H1 (cell line): Measurements from ENCODE around the gene POU3F1. TPM values are rescaled to one million over a fixed set of nuclear protein-coding genes. Genes with fewer than 3 reads are reported as not detected.

Experiments
- CTCF ChIA-PET: fragments of 300-600 bp; sonication (Branson Sonifier 250); formaldehyde crosslinking; loops from one replicate; lab custom pipeline; 2021; ENCODE audit not compliant: partially characterized antibody; lab: Charles Lee
- POLR2A ChIA-PET: fragments of 300-600 bp; sonication (Branson Sonifier 250); formaldehyde crosslinking; loops from one replicate; lab custom pipeline; 2021; ENCODE audit warnings: inconsistent platforms; ENCODE audit not compliant: partially characterized antibody; lab: Charles Lee
- DNase-seq, 2 experiments: peaks; one replicate each; pipeline versions ENCODE4 v3.0.0 to v3.0.0-alpha.2; 2010 to 2022; ENCODE audit warnings: low spot score in 2 of 2, low read depth in 1 of 2, mixed read lengths in 1 of 2
- FAIRE-seq: peaks from 2 replicates; lab custom pipeline; 2011; peaks lifted over from hg19 to GRCh38; lab: Jason Lieb, UNC
- H2AFZ ChIP-seq: 2 replicates; pipeline ENCODE4 v1.8.1; 2012; ENCODE audit warnings: low read length, inconsistent platforms
- H2AK5ac ChIP-seq: 2 replicates; pipeline ENCODE4 v1.6.1; 2013; ENCODE audit warnings: low read depth, low read length
- H2BK120ac ChIP-seq: replicated peaks from 2 replicates; pipeline ENCODE3; 2013; ENCODE audit warnings: low read depth, low read length, inconsistent platforms
- H2BK12ac ChIP-seq: 2 replicates; pipeline ENCODE4 v1.6.1; 2013; ENCODE audit warnings: low read depth, low read length
- H2BK15ac ChIP-seq: 2 replicates; pipeline ENCODE4 v1.6.1; 2013; ENCODE audit warnings: low read length
- H2BK20ac ChIP-seq: 2 replicates; pipeline ENCODE4 v1.6.1; 2013; ENCODE audit warnings: low read length
- H2BK5ac ChIP-seq: 2 replicates; pipeline ENCODE4 v1.6.1; 2013; ENCODE audit warnings: low read depth, low read length
- H3K14ac ChIP-seq: 2 replicates; pipeline ENCODE4 v1.6.1; 2013; ENCODE audit warnings: inconsistent platforms; ENCODE audit not compliant: insufficient read length
- H3K18ac ChIP-seq: 2 replicates; pipeline ENCODE4 v1.6.1; 2013; ENCODE audit warnings: low read length; ENCODE audit errors: extremely low read depth
- H3K23ac ChIP-seq: 2 replicates; pipeline ENCODE4 v1.6.1; 2013; ENCODE audit warnings: inconsistent platforms; ENCODE audit not compliant: insufficient read length
- H3K23me2 ChIP-seq: 2 replicates; pipeline ENCODE4 v1.6.1; 2013; ENCODE audit warnings: low read depth, low read length
- H3K27ac ChIP-seq: 2 replicates; pipeline ENCODE4 v1.6.1; 2011; ENCODE audit warnings: low read depth, low read length, inconsistent platforms
- H3K27me3 ChIP-seq, 4 experiments: replicated peaks in 1 of 4; 1 replicate in 1 of 4; 2 replicates in 3 of 4; pipeline versions ENCODE4 v1.6.1 to v1.8.1; 2011 to 2013; ENCODE audit warnings: low read length in 3 of 4, mild to moderate bottlenecking in 3 of 4, inconsistent platforms in 2 of 4, mixed read lengths in 2 of 4, moderate library complexity in 1 of 4; ENCODE audit not compliant: control insufficient read depth in 3 of 4, insufficient read depth in 3 of 4; ENCODE audit errors: extremely low read depth in 1 of 4
- H3K36me3 ChIP-seq, 4 experiments: 2 replicates each; pipeline versions ENCODE4 v1.6.1 to v1.8.1; 2011 to 2013; ENCODE audit warnings: mild to moderate bottlenecking in 4 of 4, low read length in 3 of 4, moderate library complexity in 2 of 4, control low read depth in 1 of 4, inconsistent platforms in 1 of 4; ENCODE audit not compliant: insufficient read depth in 4 of 4, control insufficient read depth in 2 of 4
- H3K4ac ChIP-seq: replicated peaks from 2 replicates; pipeline ENCODE3; 2013; ENCODE audit warnings: low read length, low read depth, mixed read lengths, inconsistent platforms; ENCODE audit not compliant: insufficient read length
- H3K4me1 ChIP-seq, 4 experiments: replicated peaks in 1 of 4; 1 replicate in 1 of 4; 2 replicates in 3 of 4; pipeline versions ENCODE4 v1.6.1 to v1.8.1; 2011 to 2013; ENCODE audit warnings: low read length in 3 of 4, inconsistent platforms in 2 of 4, mixed read lengths in 1 of 4; ENCODE audit not compliant: insufficient read depth in 4 of 4, control insufficient read depth in 3 of 4
- H3K4me2 ChIP-seq, 2 experiments: 2 replicates each; pipeline versions ENCODE4 v1.6.1 to v1.8.1; 2011 to 2013; ENCODE audit warnings: low read depth in 2 of 2, low read length in 2 of 2, control low read depth in 1 of 2, inconsistent platforms in 1 of 2, mild to moderate bottlenecking in 1 of 2; ENCODE audit not compliant: insufficient read depth in 1 of 2
- H3K4me3 ChIP-seq, 4 experiments: fragments of 200-600, 300-600 bp in 1 of 4; sonication (generic), shearing (Covaris generic), sonication (Bioruptor Twin) in 1 of 4; 2 replicates each; pipeline versions ENCODE4 v1.5.1 to v1.8.1; 2011 to 2016; ENCODE audit warnings: low read length in 4 of 4, low read depth in 3 of 4, control low read depth in 2 of 4, inconsistent platforms in 2 of 4, mild to moderate bottlenecking in 2 of 4, mixed read lengths in 1 of 4, moderate library complexity in 1 of 4; ENCODE audit not compliant: insufficient read depth in 2 of 4; ENCODE audit errors: extremely low read depth in 1 of 4
- H3K56ac ChIP-seq: replicated peaks from 2 replicates; pipeline ENCODE3; 2013; ENCODE audit warnings: low read depth, mild to moderate bottlenecking, mixed read lengths, low read length, inconsistent platforms; ENCODE audit not compliant: insufficient read length
- H3K79me1 ChIP-seq: 2 replicates; pipeline ENCODE4 v1.6.1; 2013; ENCODE audit warnings: low read depth, low read length, control low read depth
- H3K79me2 ChIP-seq, 2 experiments: 2 replicates each; pipeline versions ENCODE4 v1.6.1 to v1.8.1; 2012 to 2013; ENCODE audit warnings: low read length in 2 of 2, mild to moderate bottlenecking in 2 of 2, inconsistent platforms in 1 of 2; ENCODE audit not compliant: insufficient read depth in 2 of 2, control insufficient read depth in 1 of 2
- H3K9ac ChIP-seq, 4 experiments: replicated peaks in 1 of 4; 1 replicate in 1 of 4; 2 replicates in 3 of 4; pipeline versions ENCODE4 v1.6.1 to v1.8.1; 2011 to 2013; ENCODE audit warnings: low read depth in 3 of 4, low read length in 3 of 4, control low read depth in 2 of 4, mild to moderate bottlenecking in 2 of 4, moderate library complexity in 2 of 4, inconsistent platforms in 1 of 4; ENCODE audit errors: extremely low read depth in 1 of 4
- H3K9me3 ChIP-seq, 2 experiments: 2 replicates each; pipeline versions ENCODE4 v1.6.1 to v1.8.1; 2012 to 2013; ENCODE audit warnings: mild to moderate bottlenecking in 2 of 2, moderate library complexity in 2 of 2, control low read depth in 1 of 2, inconsistent platforms in 1 of 2, low read depth in 1 of 2, low read length in 1 of 2, mixed read lengths in 1 of 2; ENCODE audit not compliant: insufficient read depth in 2 of 2
- H4K20me1 ChIP-seq, 2 experiments: replicated peaks in 1 of 2; 2 replicates each; pipeline versions ENCODE3 to v1.8.1; 2011 to 2013; ENCODE audit warnings: inconsistent platforms in 2 of 2, low read length in 2 of 2, mild to moderate bottlenecking in 1 of 2; ENCODE audit not compliant: insufficient read depth in 2 of 2, control insufficient read depth in 1 of 2
- H4K5ac ChIP-seq: 2 replicates; pipeline ENCODE4 v1.6.1; 2013; ENCODE audit warnings: low read length, low read depth, mixed read lengths, inconsistent platforms; ENCODE audit not compliant: insufficient read length
- H4K8ac ChIP-seq: 2 replicates; pipeline ENCODE4 v1.8.0; 2013; ENCODE audit warnings: mild to moderate bottlenecking, moderate library complexity, low read length, inconsistent platforms; ENCODE audit not compliant: insufficient read depth; ENCODE audit errors: extremely low read depth
- H4K91ac ChIP-seq: replicated peaks from 2 replicates; pipeline ENCODE3; 2013; ENCODE audit warnings: low read length, mixed read lengths, inconsistent platforms; ENCODE audit not compliant: insufficient read length
- BCL11A ChIP-seq, 2 experiments: IDR thresholded peaks; one replicate each; pipeline ENCODE4 v1.6.1; 2011; ENCODE audit warnings: low read depth in 2 of 2, low read length in 2 of 2, mild to moderate bottlenecking in 2 of 2
- CREB1 ChIP-seq: IDR thresholded peaks from 2 replicates; pipeline ENCODE4 v1.6.1; 2012; ENCODE audit warnings: inconsistent platforms
- HDAC2 ChIP-seq, 2 experiments: fragments of 300-600 bp in 1 of 2; sonication (generic) in 1 of 2; IDR thresholded peaks; 2 replicates each; pipeline ENCODE4 v1.6.1; 2011 to 2012; ENCODE audit warnings: low read depth in 2 of 2, low read length in 2 of 2, mild to moderate bottlenecking in 2 of 2, moderate library complexity in 2 of 2, borderline replicate concordance in 1 of 2, inconsistent platforms in 1 of 2
- POU5F1 ChIP-seq: IDR thresholded peaks from 2 replicates; pipeline ENCODE4 v1.6.1; 2011; ENCODE audit warnings: low read depth, mild to moderate bottlenecking, low read length, moderate library complexity
- SP2 ChIP-seq: IDR thresholded peaks from 2 replicates; pipeline ENCODE4 v1.6.1; 2012; ENCODE audit warnings: mild to moderate bottlenecking, low read length, inconsistent platforms
- WGBS, 2 experiments: shearing (Covaris generic) in 1 of 2; methylation state at CpG; one replicate each; pipeline versions ENCODE4 v1.1.6 to v1.1.7; 2013 to 2015; ENCODE audit warnings: low lambda C conversion rate in 2 of 2, mixed read lengths in 2 of 2, inconsistent platforms in 1 of 2, low coverage in 1 of 2, missing lambda C conversion rate in 1 of 2; ENCODE audit not compliant: insufficient replicate concordance in 2 of 2, insufficient coverage in 1 of 2, insufficient read length in 1 of 2; ENCODE audit errors: extremely low coverage in 1 of 2, missing lambda C conversion rate in 1 of 2; 5-methylcytosine and 5-hydroxymethylcytosine counted together
- polyA plus RNA-seq, 7 experiments: library from polyadenylated mRNA; depleted of rRNA in 3 of 7; stranded (reverse) in 5 of 7; unstranded in 2 of 7; fragments of >200 nt in 5 of 7; fragments of 200-250 nt in 2 of 7; gene quantifications; 1 replicate in 5 of 7; 2 replicates in 1 of 7; 4 replicates in 1 of 7; pipeline versions ENCODE4 v1.2.1 to v1.2.3, GENCODE V29; 2011 to 2013; ENCODE audit warnings: missing spikeins in 2 of 7, mixed read lengths in 2 of 7
- total RNA-seq: library from RNA; stranded (reverse); fragmentation: NEBNext Ultra II Directional; extraction: Animal tissue kit (Norgen Biotek cat#: 25700); gene quantifications from 2 replicates; pipeline ENCODE4 v1.2.1, GENCODE V29; 2021
- TF ChIP-seq, protein P1 (sequence below): IDR thresholded peaks from 2 replicates; pipeline ENCODE4 v1.6.1; 2011; ENCODE audit warnings: low read length, improper control_type of control experiment
- TF ChIP-seq, protein P2 (sequence below): IDR thresholded peaks from 2 replicates; pipeline ENCODE4 v1.6.1; 2012; ENCODE audit warnings: inconsistent platforms

Gene POU3F1
- total and polyA plus RNA-seq, 2 of the 8 experiments (the other 6 are each of a cell fraction or from before 2014, with no cell fraction given): 4.2 to 10.8 TPM

DNA sequence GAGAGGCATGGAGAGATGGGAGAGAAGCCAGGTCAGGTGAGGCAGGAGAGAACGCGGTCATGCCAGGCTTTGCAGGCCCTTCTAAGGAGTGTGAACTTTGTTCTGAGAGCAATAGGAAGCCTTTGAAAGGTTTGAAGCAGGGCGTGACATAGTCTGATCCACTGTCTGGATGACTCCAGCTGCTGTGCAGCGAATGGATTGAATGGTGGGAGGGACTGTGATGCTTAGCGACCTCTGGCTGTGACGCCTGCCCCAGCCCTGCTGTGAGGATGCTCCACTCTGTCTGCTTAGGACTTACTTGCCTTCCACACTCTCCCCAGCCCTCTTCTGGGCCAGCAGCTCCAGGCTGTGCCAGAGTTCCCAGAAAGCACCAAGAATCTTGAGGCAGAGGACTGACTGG is 41.8 kb upstream of the POU3F1 start:
- ChIA-PET CTCF (interaction anchor here (0.5 to 2.8 kb wide), 17 partner anchors 9 to 445 kb away, joined by 3 to 10 read pairs (median 3); no protein-coding TSS in a partner anchor), POLR2A (interaction anchor here (1.1 kb wide), 1 partner anchor 12 kb away, joined by 3 read pairs; no protein-coding TSS in a partner anchor)
- Histone ChIP-seq H2BK120ac (no peak overlapping the region), H3K9me3 (no peaks in the 10 kb centered on the region), H2AFZ (no peak overlapping the region), H3K36me3 (no peaks in the 10 kb centered on the region), H3K79me1 (no peaks in the 10 kb centered on the region; the same call in 1 of the 2 replicates), H2BK12ac (peak overlapping the region; percentile 35; the same call in 1 of the 2 replicates), H3K4ac (no peak overlapping the region), H3K4me1 (peaks cover 8 to 29% (median 19%) of the 10 kb centered on the region in 4 experiments), H3K23ac (no peak overlapping the region), H2BK5ac (no peak overlapping the region), H4K20me1 (peaks cover 0 to 6% of the 10 kb centered on the region in 2 experiments), H3K4me2 (no peak overlapping the region), H3K79me2 (no peaks in the 10 kb centered on the region; a peak in 1 of 4 replicates), H3K23me2 (no peaks in the 10 kb centered on the region), H4K8ac (no peak overlapping the region), H2AK5ac (peak overlapping the region; percentile 67; the same call in 1 of the 2 replicates), H3K14ac (no peak overlapping the region), H3K4me3 (no peak overlapping the region), H3K18ac (0 out of 2 replicates have a peak overlapping the region, but pooled peaks have one; percentile 4), H4K5ac (no peak overlapping the region), H2BK20ac (no peak overlapping the region), H3K56ac (no peak overlapping the region), H3K27me3 (no peaks in the 10 kb centered on the region; a peak in 1 of 7 replicates), H3K27ac (no peak overlapping the region), H2BK15ac (no peak overlapping the region), H3K9ac (no peak overlapping the region), H4K91ac (no peak overlapping the region)
- FAIRE-seq (no peak), DNase-seq (no peak)
- WGBS, 2 experiments: 64% methylated on average over 6 of the region's 6 CpGs; no CpG with 5 or more reads in 1 of the 2 experiments
- TF ChIP-seq BCL11A (IDR thresholded peaks at IDR 0.05; ENCODE audit: low read depth in 2 of 2, low read length in 2 of 2) (no peak), SP2 (no peak), CREB1 (no peak), POU5F1 (no peak), HDAC2 (IDR thresholded peaks at IDR 0.05; ENCODE audit: borderline replicate concordance in 1 of 2, low read depth in 2 of 2, low read length in 2 of 2) (no peak)
- TF ChIP-seq, protein P1, sequence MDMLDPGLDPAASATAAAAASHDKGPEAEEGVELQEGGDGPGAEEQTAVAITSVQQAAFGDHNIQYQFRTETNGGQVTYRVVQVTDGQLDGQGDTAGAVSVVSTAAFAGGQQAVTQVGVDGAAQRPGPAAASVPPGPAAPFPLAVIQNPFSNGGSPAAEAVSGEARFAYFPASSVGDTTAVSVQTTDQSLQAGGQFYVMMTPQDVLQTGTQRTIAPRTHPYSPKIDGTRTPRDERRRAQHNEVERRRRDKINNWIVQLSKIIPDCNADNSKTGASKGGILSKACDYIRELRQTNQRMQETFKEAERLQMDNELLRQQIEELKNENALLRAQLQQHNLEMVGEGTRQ: no peak
- TF ChIP-seq, protein P2, sequence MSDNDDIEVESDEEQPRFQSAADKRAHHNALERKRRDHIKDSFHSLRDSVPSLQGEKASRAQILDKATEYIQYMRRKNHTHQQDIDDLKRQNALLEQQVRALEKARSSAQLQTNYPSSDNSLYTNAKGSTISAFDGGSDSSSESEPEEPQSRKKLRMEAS: no peak
